Type B pancreatic cell (in vitro differentiated cells): ENCODE results near the gene GPS2. TPM values are rescaled to one million over a fixed set of nuclear protein-coding genes. Genes with fewer than 3 reads are reported as not detected.

ENCODE experiments used
- DNase-seq: peaks from one replicate; pipeline ENCODE4 v3.0.0; 2021; ENCODE audit warnings: mixed read lengths; ENCODE audit not compliant: unreplicated experiment; ENCODE audit errors: extremely low spot score
- H3K27ac Mint-ChIP-seq: 2 replicates; pipeline ENCODE4 v1.8.0; 2021; ENCODE audit warnings: mild to moderate bottlenecking, mixed read lengths
- H3K27me3 Mint-ChIP-seq: 2 replicates; pipeline ENCODE4 v1.8.0; 2021; ENCODE audit warnings: mixed read lengths
- H3K36me3 Mint-ChIP-seq: 2 replicates; pipeline ENCODE4 v1.8.0; 2021; ENCODE audit warnings: mixed read lengths
- H3K4me1 Mint-ChIP-seq: one replicate; pipeline ENCODE4 v1.8.0; 2021; ENCODE audit warnings: mixed read lengths; ENCODE audit not compliant: unreplicated experiment
- H3K4me3 Mint-ChIP-seq: 2 replicates; pipeline ENCODE4 v1.8.0; 2021; ENCODE audit warnings: mild to moderate bottlenecking, mixed read lengths
- H3K9me3 Mint-ChIP-seq: 2 replicates; pipeline ENCODE4 v1.8.0; 2021; ENCODE audit warnings: mixed read lengths
- total RNA-seq: library from RNA; stranded (reverse); gene quantifications from 2 replicates; pipeline ENCODE4 v1.2.1, GENCODE V29; 2021; ENCODE audit warnings: low replicate concordance
- TF ChIP-seq, protein P1 (sequence below): fragments of 200-600 bp; sonication (generic); conservative IDR thresholded peaks from 2 replicates; pipeline ENCODE4 v1.5.0; 2021; ENCODE audit warnings: antibody characterized with exemption, mild to moderate bottlenecking

The GPS2 gene
- total RNA-seq, 1 donor from 2014 or later = 75.4 TPM

DNA sequence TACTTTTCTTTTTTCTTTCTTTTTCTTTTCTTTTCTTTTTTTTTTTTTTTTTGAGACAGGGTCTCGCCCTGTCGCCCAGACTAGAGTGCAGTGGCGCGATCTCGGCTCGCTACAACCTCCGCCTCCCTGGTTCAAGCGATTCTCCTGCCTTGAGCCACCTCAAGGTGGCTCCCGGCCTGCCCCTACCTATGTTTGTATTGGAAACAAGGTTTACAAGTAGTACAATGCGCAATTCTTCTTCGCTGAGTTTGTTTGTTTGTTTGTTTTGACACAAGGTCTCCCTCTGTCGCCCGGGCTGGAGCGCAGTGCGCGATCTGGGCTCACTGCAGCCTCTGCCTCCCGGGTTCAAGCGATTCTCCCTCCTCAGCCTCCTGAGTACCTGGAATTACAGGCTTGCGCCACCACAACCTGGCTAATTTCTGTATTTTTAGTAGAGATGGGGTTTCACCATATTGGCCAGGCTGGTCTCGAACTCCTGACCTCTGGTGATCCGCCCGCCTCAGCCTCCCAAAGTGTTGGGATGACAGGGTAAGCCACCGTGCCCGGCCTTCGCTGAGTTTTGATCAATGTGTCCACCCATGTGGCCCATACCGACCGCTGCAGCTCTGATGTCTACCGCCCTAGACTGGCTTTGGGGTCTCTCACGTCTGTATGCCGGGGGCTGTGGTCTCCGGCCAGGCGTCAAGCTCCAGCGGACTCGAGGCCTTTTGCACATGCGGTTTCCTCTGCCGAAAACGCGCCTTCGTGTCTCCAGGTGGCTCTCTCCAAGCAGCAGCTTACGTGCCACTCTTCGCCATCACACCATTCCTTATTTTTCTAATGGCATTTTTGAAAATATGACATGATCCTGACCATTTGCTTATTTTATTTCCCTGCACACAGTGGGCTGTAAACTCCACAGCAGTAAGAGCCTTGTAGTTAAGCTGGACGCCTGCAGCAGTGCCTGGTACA is 19.7 kb downstream of the GPS2 start:
- peaks cover 19% of the 10 kb centered on the region for H3K4me1 Mint-ChIP-seq
- H3K27me3 Mint-ChIP-seq = peaks cover 52% of the 10 kb centered on the region
- H3K9me3 Mint-ChIP-seq = no peaks in the 10 kb centered on the region
- peak overlapping the region; percentile 47 for H3K27ac Mint-ChIP-seq
- H3K4me3 Mint-ChIP-seq = peak overlapping the region; percentile 83
- no peak for DNase-seq
- H3K36me3 Mint-ChIP-seq = no peaks in the 10 kb centered on the region
- TF ChIP-seq, protein P1, sequence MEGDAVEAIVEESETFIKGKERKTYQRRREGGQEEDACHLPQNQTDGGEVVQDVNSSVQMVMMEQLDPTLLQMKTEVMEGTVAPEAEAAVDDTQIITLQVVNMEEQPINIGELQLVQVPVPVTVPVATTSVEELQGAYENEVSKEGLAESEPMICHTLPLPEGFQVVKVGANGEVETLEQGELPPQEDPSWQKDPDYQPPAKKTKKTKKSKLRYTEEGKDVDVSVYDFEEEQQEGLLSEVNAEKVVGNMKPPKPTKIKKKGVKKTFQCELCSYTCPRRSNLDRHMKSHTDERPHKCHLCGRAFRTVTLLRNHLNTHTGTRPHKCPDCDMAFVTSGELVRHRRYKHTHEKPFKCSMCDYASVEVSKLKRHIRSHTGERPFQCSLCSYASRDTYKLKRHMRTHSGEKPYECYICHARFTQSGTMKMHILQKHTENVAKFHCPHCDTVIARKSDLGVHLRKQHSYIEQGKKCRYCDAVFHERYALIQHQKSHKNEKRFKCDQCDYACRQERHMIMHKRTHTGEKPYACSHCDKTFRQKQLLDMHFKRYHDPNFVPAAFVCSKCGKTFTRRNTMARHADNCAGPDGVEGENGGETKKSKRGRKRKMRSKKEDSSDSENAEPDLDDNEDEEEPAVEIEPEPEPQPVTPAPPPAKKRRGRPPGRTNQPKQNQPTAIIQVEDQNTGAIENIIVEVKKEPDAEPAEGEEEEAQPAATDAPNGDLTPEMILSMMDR = no peak

DNA sequence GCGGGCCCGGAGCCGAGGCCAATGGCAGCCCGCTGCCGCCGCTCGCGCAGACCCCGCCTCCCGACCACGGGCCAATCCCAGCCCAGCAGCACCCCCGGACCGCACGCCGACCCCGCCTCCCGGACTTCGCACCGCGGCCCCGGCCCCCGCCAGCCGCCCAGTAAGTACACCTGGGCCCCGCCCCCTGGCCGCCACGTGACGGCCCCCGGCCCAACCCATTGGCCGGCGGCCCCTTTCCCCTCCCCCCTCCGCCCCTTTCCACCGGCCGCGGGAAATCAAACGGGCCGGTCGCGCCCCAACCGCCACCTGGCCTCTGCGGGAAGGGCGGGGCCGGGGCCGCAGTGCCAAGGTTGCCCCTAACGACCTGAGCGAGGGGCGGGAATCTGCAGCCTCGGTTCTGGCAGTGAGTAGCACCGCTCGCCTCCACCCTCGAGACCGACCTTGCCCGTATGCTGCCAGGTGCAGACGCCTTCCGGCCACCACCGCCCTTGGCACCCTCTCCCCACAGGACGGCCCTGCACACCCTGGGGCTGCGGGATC is 20.5 kb downstream of the GPS2 start, which contains the start of gene YBX2:
Gene YBX2 (minus strand): TSS at position 26 of the 540 bp plus-strand sequence. CDS start 139 bp downstream, outside the sequence.
- TF ChIP-seq, protein P1 = no peak
- Mint-ChIP-seq H3K27ac (peak within 1 kb of the TSS; percentile 61), H3K4me1 (peaks cover 19% of the 10 kb centered on the region), H3K27me3 (peaks cover 47% of the 10 kb centered on the region), H3K9me3 (no peaks in the 10 kb centered on the region), H3K36me3 (no peaks in the 10 kb centered on the region), H3K4me3 (peak within 1 kb of the TSS; percentile 83)
- DNase-seq = peak; percentile 87

DNA sequence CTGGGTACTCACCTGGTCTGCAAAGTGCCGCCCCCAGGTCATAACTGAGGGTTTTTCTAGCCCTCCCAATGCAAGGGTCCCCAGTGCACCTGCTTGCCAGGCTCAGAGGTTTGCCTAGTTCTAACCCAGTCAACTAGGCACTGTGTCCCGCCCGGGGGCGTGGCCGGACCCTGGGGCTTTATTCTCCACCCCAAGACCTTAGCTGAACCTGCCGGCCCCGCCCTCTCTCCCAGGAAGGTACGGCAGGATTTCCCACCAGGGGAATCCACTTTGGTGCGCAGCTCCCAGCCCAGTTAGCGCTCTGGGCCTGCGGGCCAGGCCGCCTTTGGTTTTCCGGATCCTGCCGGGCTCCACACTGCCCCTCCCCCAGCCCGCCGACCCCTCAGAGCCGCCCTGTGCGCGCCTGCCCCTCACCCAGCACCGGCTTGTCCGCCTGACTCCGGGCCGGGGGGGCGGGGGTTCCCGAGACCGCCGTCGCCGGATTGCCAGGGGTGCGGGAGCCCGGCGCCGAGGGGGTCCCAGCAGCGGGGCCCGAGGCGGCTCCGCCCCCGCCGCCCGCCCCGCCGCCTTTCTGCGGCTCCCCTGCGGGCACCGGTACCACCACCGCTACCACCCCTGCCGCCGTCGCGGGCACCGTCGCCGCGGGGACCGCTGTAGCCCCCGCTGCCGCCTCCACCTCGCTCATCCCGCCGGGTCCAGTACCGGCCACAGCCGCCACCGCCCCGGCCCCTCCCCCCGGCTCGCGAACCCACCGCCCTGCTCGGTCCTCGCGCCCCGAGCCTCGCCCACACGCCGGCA is 21.1 kb downstream of the GPS2 start:
- Mint-ChIP-seq H3K4me1 (peaks cover 19% of the 10 kb centered on the region), H3K4me3 (peak overlapping the region; percentile 76), H3K27ac (peak overlapping the region; percentile 61), H3K9me3 (no peaks in the 10 kb centered on the region), H3K27me3 (peaks cover 44% of the 10 kb centered on the region), H3K36me3 (no peaks in the 10 kb centered on the region)
- TF ChIP-seq, protein P1 = no peak
- DNase-seq = no peak

DNA sequence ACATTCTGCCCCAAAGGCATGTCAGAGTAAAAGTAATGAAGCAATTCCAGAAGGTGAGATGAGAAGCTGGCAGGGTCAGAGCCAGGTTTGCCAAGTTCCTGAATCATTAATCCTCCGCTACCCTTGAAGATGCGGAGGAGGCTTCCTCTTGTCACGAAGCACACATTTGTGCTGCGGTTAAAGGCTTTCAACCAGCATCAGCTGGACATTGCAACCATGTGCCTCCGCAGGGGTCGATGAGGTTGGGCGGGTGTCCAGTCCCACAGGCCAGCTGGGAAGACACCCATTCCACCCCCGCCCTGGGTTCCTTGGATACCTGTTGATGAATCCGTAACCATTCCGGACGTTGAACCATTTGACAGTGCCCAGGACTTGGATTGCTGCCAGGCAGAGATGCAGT is 22.0 kb downstream of the GPS2 start:
- TF ChIP-seq, protein P1 = no peak
- Mint-ChIP-seq H3K27me3 (peaks cover 47% of the 10 kb centered on the region), H3K9me3 (no peaks in the 10 kb centered on the region), H3K36me3 (no peaks in the 10 kb centered on the region), H3K27ac (peak overlapping the region; percentile 65), H3K4me3 (peak overlapping the region; percentile 76), H3K4me1 (peaks cover 19% of the 10 kb centered on the region)
- no peak for DNase-seq

DNA sequence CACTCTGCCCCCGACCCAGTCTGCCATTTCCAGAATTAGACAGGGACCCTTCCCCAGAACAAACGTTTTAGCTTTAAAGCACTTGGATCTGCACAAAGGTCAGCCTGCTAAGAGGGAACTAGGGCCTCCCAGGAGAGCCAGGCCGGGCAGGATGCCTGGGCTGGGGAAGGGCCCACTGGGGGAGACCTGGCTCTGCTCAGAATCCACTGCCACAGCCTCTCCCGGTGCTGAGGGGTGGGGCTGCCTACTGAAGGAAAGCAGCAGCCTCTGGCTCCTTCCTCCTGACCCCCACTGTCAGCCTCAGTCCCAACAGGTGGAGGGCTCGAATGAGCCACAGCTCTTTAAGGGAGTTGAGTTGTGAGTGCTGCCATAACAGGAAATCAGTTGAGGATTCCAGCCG is 22.4 kb downstream of the GPS2 start:
- TF ChIP-seq, protein P1 = no peak
- Mint-ChIP-seq H3K4me3 (peak overlapping the region; percentile 76), H3K27me3 (peaks cover 51% of the 10 kb centered on the region), H3K4me1 (peaks cover 19% of the 10 kb centered on the region), H3K9me3 (no peaks in the 10 kb centered on the region), H3K27ac (peak overlapping the region; percentile 65), H3K36me3 (no peaks in the 10 kb centered on the region)
- DNase-seq = no peak
